H9 (cell line): ENCODE data around the gene DLX6. TPM values are rescaled to one million over a fixed set of nuclear protein-coding genes. Genes with fewer than 3 reads are reported as not detected.

Source experiments
- DNase-seq: peaks from one replicate; pipeline ENCODE4 v3.0.0-alpha.2; 2017
- H2AFZ ChIP-seq: one replicate; pipeline ENCODE4 v1.6.1; 2013; ENCODE audit warnings: mild to moderate bottlenecking, low read length, control low read depth, moderate library complexity
- H2AK5ac ChIP-seq: 2 replicates; pipeline ENCODE4 v1.6.1; 2013; ENCODE audit warnings: low read length, control low read depth, mixed read lengths; ENCODE audit not compliant: insufficient read length
- H2BK120ac ChIP-seq: one replicate; pipeline ENCODE4 v1.6.1; 2013; ENCODE audit warnings: low read depth, mild to moderate bottlenecking, low read length, control low read depth, inconsistent platforms; ENCODE audit not compliant: poor library complexity, severe bottlenecking
- H2BK12ac ChIP-seq: 2 replicates; pipeline ENCODE4 v1.6.1; 2013; ENCODE audit warnings: low read length, control low read depth, mixed read lengths, low read depth; ENCODE audit not compliant: insufficient read length
- H2BK15ac ChIP-seq: 2 replicates; pipeline ENCODE4 v1.6.1; 2013; ENCODE audit warnings: low read depth, low read length, control low read depth
- H2BK20ac ChIP-seq: one replicate; pipeline ENCODE4 v1.6.1; 2013; ENCODE audit warnings: low read depth, mild to moderate bottlenecking, low read length, control low read depth, inconsistent platforms; ENCODE audit not compliant: poor library complexity, severe bottlenecking
- H2BK5ac ChIP-seq: 2 replicates; pipeline ENCODE4 v1.6.1; 2013; ENCODE audit warnings: low read length, control low read depth, mixed read lengths; ENCODE audit not compliant: insufficient read length
- H3K14ac ChIP-seq: 2 replicates; pipeline ENCODE4 v1.6.1; 2013; ENCODE audit warnings: low read length, control low read depth; ENCODE audit not compliant: insufficient read depth
- H3K18ac ChIP-seq: 2 replicates; pipeline ENCODE4 v1.6.1; 2013; ENCODE audit warnings: low read depth, mild to moderate bottlenecking, mixed read lengths, low read length, control low read depth; ENCODE audit not compliant: insufficient read length
- H3K23ac ChIP-seq: 2 replicates; pipeline ENCODE4 v1.6.1; 2013; ENCODE audit warnings: low read length, control low read depth, mixed read lengths, low read depth; ENCODE audit not compliant: insufficient read length
- H3K23me2 ChIP-seq: 2 replicates; pipeline ENCODE4 v1.6.1; 2013; ENCODE audit warnings: low read depth, mild to moderate bottlenecking, mixed read lengths, low read length, control low read depth; ENCODE audit not compliant: insufficient read length, poor library complexity, severe bottlenecking
- H3K27ac ChIP-seq: 2 replicates; pipeline ENCODE4 v1.5.1; 2013; ENCODE audit warnings: low read length, control low read depth, mixed read lengths, low read depth; ENCODE audit not compliant: insufficient read length
- H3K27me3 ChIP-seq: 2 replicates; pipeline ENCODE4 v1.6.1; 2013; ENCODE audit warnings: low read length, control low read depth, inconsistent platforms; ENCODE audit not compliant: insufficient read depth
- H3K4ac ChIP-seq: 2 replicates; pipeline ENCODE4 v1.6.1; 2013; ENCODE audit warnings: low read depth, mild to moderate bottlenecking, control low read depth, inconsistent platforms, low read length, moderate library complexity
- H3K4me1 ChIP-seq: 2 replicates; pipeline ENCODE4 v1.6.1; 2013; ENCODE audit warnings: low read length, control low read depth, inconsistent platforms; ENCODE audit not compliant: insufficient read depth
- H3K4me2 ChIP-seq: 2 replicates; pipeline ENCODE4 v1.6.1; 2013; ENCODE audit warnings: low read length, control low read depth, mixed read lengths; ENCODE audit not compliant: insufficient read length, insufficient read depth
- H3K56ac ChIP-seq: 2 replicates; pipeline ENCODE4 v1.6.1; 2013; ENCODE audit warnings: low read depth, mild to moderate bottlenecking, mixed read lengths, low read length, control low read depth; ENCODE audit not compliant: insufficient read length
- H3K79me1 ChIP-seq: 2 replicates; pipeline ENCODE4 v1.6.1; 2013; ENCODE audit warnings: low read depth, mild to moderate bottlenecking, moderate library complexity, low read length, control low read depth, inconsistent platforms; ENCODE audit not compliant: insufficient read depth, poor library complexity, severe bottlenecking
- H3K79me2 ChIP-seq: 2 replicates; pipeline ENCODE4 v1.6.1; 2013; ENCODE audit warnings: low read length, control low read depth, inconsistent platforms; ENCODE audit not compliant: insufficient read depth
- H3K9ac ChIP-seq: 2 replicates; pipeline ENCODE4 v1.6.1; 2013; ENCODE audit warnings: low read length, control low read depth, mixed read lengths; ENCODE audit not compliant: insufficient read length; ENCODE audit errors: extremely low read depth
- H3K9me3 ChIP-seq: one replicate; pipeline ENCODE4 v1.6.1; 2013; ENCODE audit warnings: low read depth, low read length, inconsistent platforms; ENCODE audit not compliant: control insufficient read depth
- H3T11ph ChIP-seq: one replicate; pipeline ENCODE4 v1.6.1; 2013; ENCODE audit warnings: mild to moderate bottlenecking, low read length, control low read depth, inconsistent platforms
- H4K20me1 ChIP-seq: one replicate; pipeline ENCODE4 v1.6.1; 2013; ENCODE audit not compliant: control insufficient read depth, insufficient read length, insufficient read depth
- H4K5ac ChIP-seq: 2 replicates; pipeline ENCODE4 v1.6.1; 2013; ENCODE audit warnings: low read depth, mild to moderate bottlenecking, mixed read lengths, low read length, control low read depth; ENCODE audit not compliant: insufficient read length
- H4K8ac ChIP-seq: replicated peaks from 2 replicates; pipeline ENCODE4 v1.6.1; 2013; ENCODE audit warnings: low read length, control low read depth, mixed read lengths, low read depth; ENCODE audit not compliant: insufficient read length
- H4K91ac ChIP-seq: 2 replicates; pipeline ENCODE4 v1.6.1; 2013; ENCODE audit warnings: low read depth, mild to moderate bottlenecking, moderate library complexity, mixed read lengths, low read length, control low read depth; ENCODE audit not compliant: insufficient read length
- H3K27ac Mint-ChIP-seq, 3 experiments: 2 replicates in 2 of 3; 3 replicates in 1 of 3; pipeline ENCODE4 v1.8.0; 2020 to 2021; ENCODE audit warnings: mixed read lengths in 3 of 3, mild to moderate bottlenecking in 1 of 3, moderate library complexity in 1 of 3
- H3K27me3 Mint-ChIP-seq: 2 replicates; pipeline ENCODE4 v1.8.0; 2021; ENCODE audit warnings: low read depth, mild to moderate bottlenecking, moderate library complexity, mixed read lengths
- H3K36me3 Mint-ChIP-seq, 3 experiments: 2 replicates in 2 of 3; 3 replicates in 1 of 3; pipeline ENCODE4 v1.8.0; 2020 to 2021; ENCODE audit warnings: low read depth in 3 of 3, mixed read lengths in 3 of 3; ENCODE audit not compliant: insufficient read depth in 1 of 3
- H3K4me1 Mint-ChIP-seq, 2 experiments: 2 replicates each; pipeline ENCODE4 v1.8.0; 2020; ENCODE audit warnings: mixed read lengths in 2 of 2
- H3K4me3 Mint-ChIP-seq, 2 experiments: 2 replicates in 1 of 2; 3 replicates in 1 of 2; pipeline ENCODE4 v1.8.0; 2020 to 2021; ENCODE audit warnings: mild to moderate bottlenecking in 2 of 2, mixed read lengths in 2 of 2, moderate library complexity in 1 of 2
- H3K9me3 Mint-ChIP-seq, 2 experiments: 2 replicates in 1 of 2; 3 replicates in 1 of 2; pipeline ENCODE4 v1.8.0; 2020; ENCODE audit warnings: mild to moderate bottlenecking in 2 of 2, mixed read lengths in 2 of 2, moderate library complexity in 1 of 2
- total RNA-seq: library from RNA; stranded (reverse); gene quantifications from 2 replicates; pipeline ENCODE4 v1.2.1, GENCODE V29; 2021
- TF ChIP-seq, protein P1 (sequence below): fragments of 200-600 bp; sonication (generic); conservative IDR thresholded peaks from 3 replicates; pipeline ENCODE4 v1.8.0; 2021; ENCODE audit warnings: antibody characterized with exemption, mild to moderate bottlenecking

Gene DLX6
- total RNA-seq, 1 experiment from 2014 or later = 0.24 TPM

DNA sequence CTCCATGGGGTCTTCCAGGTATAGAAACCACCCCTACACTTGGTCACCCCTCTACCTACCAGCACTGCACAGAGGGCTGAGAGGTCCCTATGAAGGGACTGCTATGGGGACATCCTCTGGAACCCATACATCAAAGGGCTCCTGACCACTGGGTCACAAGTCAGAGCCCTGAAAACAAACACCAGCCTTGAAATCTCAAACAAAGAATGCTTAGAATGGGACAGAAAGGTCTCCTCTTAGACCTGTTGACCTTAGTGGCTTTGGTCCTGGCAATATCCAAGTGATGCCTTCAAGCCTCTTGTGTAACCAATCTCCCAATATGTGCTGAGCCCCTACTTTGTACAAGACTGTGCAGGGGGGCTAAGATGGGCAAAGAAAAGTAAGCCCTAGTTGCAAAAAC lies 34.6 kb upstream of the DLX6 start:
- Histone ChIP-seq H4K8ac (no peak overlapping the region), H3K79me2 (no peaks in the 10 kb centered on the region), H3K9ac (no peak overlapping the region), H3K9me3 (no peaks in the 10 kb centered on the region), H3K4ac (no peak overlapping the region), H2BK12ac (no peak overlapping the region), H4K20me1 (no peaks in the 10 kb centered on the region), H3K27ac (no peak overlapping the region), H2AK5ac (no peak overlapping the region), H3K14ac (no peak overlapping the region), H3K4me1 (no peaks in the 10 kb centered on the region), H4K5ac (no peak overlapping the region), H2BK120ac (no peak overlapping the region), H3K27me3 (no peaks in the 10 kb centered on the region), H3T11ph (no peak overlapping the region), H2BK15ac (no peak overlapping the region), H2AFZ (no peak overlapping the region), H3K23ac (no peak overlapping the region), H3K4me2 (no peak overlapping the region), H2BK5ac (no peak overlapping the region), H2BK20ac (no peak overlapping the region), H3K79me1 (no peaks in the 10 kb centered on the region), H3K18ac (no peak overlapping the region), H3K56ac (no peak overlapping the region), H3K23me2 (no peaks in the 10 kb centered on the region), H4K91ac (no peak overlapping the region)
- no peak overlapping the region for H3K27ac Mint-ChIP-seq
- no peaks in the 10 kb centered on the region for H3K4me1 Mint-ChIP-seq
- DNase-seq = no peak
- TF ChIP-seq, protein P1, sequence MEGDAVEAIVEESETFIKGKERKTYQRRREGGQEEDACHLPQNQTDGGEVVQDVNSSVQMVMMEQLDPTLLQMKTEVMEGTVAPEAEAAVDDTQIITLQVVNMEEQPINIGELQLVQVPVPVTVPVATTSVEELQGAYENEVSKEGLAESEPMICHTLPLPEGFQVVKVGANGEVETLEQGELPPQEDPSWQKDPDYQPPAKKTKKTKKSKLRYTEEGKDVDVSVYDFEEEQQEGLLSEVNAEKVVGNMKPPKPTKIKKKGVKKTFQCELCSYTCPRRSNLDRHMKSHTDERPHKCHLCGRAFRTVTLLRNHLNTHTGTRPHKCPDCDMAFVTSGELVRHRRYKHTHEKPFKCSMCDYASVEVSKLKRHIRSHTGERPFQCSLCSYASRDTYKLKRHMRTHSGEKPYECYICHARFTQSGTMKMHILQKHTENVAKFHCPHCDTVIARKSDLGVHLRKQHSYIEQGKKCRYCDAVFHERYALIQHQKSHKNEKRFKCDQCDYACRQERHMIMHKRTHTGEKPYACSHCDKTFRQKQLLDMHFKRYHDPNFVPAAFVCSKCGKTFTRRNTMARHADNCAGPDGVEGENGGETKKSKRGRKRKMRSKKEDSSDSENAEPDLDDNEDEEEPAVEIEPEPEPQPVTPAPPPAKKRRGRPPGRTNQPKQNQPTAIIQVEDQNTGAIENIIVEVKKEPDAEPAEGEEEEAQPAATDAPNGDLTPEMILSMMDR = no peak
- H3K36me3 Mint-ChIP-seq = no peaks in the 10 kb centered on the region
- no peak overlapping the region for H3K4me3 Mint-ChIP-seq
- H3K27me3 Mint-ChIP-seq = peaks cover 77% of the 10 kb centered on the region
- H3K9me3 Mint-ChIP-seq = no peaks in the 10 kb centered on the region
